SK-N-SH (cell line): Measurements from ENCODE around the gene STK16. TPM values are rescaled to one million over a fixed set of nuclear protein-coding genes. Genes with fewer than 3 reads are reported as not detected.

Experiments used
- CTCF ChIA-PET: fragments of 300-600, 350-600 bp; formaldehyde crosslinking; extraction: SDS; loops from one replicate; lab custom pipeline; 2021; lab: Yijun Ruan, JAX
- POLR2A ChIA-PET: fragments of 350-600 bp; sonication (Branson Sonifier 250); formaldehyde crosslinking; extraction: SDS; loops from one replicate; lab custom pipeline; 2020; ENCODE audit warnings: antibody characterized with exemption, inconsistent platforms; lab: Yijun Ruan, JAX
- DNase-seq: peaks from one replicate; pipeline ENCODE4 v3.0.0; 2012
- H2AFZ ChIP-seq: fragments of 200-600 bp; sonication (generic); 2 replicates; pipeline ENCODE4 v1.8.1; 2016; ENCODE audit warnings: antibody characterized with exemption, mild to moderate bottlenecking, low read depth
- H3F3A ChIP-seq: fragments of 200-600 bp; sonication (generic); replicated peaks from 2 replicates; pipeline ENCODE3; 2016; ENCODE audit warnings: antibody characterized with exemption, mild to moderate bottlenecking; ENCODE audit not compliant: insufficient read depth
- H3K27ac ChIP-seq, 2 experiments: fragments of 200-500 bp in 1 of 2; fragments of 200-600 bp in 1 of 2; sonication (Bioruptor generic) in 1 of 2; sonication (generic), shearing (Covaris generic) in 1 of 2; 2 replicates each; pipeline versions ENCODE4 v1.5.1 to v1.6.1; 2014 to 2016; ENCODE audit warnings: low read depth in 2 of 2, inconsistent platforms in 1 of 2, low read length in 1 of 2, mild to moderate bottlenecking in 1 of 2, mixed read lengths in 1 of 2
- H3K27me3 ChIP-seq: fragments of 200-600 bp; sonication (generic), shearing (Covaris generic); 2 replicates; pipeline ENCODE4 v1.6.1; 2016; ENCODE audit warnings: mixed run types; ENCODE audit not compliant: insufficient read depth
- H3K36me3 ChIP-seq, 2 experiments: fragments of 200-500 bp in 1 of 2; fragments of 200-600 bp in 1 of 2; sonication (Bioruptor generic) in 1 of 2; sonication (generic) in 1 of 2; replicated peaks in 1 of 2; 2 replicates each; pipeline versions ENCODE3 to v1.5.1; 2014 to 2016; ENCODE audit warnings: low read length in 1 of 2, mild to moderate bottlenecking in 1 of 2; ENCODE audit not compliant: insufficient read depth in 2 of 2, control insufficient read depth in 1 of 2
- H3K4me1 ChIP-seq, 2 experiments: fragments of 200-500 bp in 1 of 2; fragments of 200-600 bp in 1 of 2; sonication (Bioruptor generic) in 1 of 2; sonication (generic), shearing (Covaris generic) in 1 of 2; 2 replicates each; pipeline versions ENCODE4 v1.5.1 to v1.6.1; 2014 to 2016; ENCODE audit warnings: low read depth in 1 of 2, low read length in 1 of 2, mixed run types in 1 of 2; ENCODE audit not compliant: insufficient read depth in 2 of 2, control insufficient read depth in 1 of 2
- H3K4me2 ChIP-seq: fragments of 200-600 bp; sonication (generic), shearing (Covaris generic); 2 replicates; pipeline ENCODE4 v1.6.1; 2017; ENCODE audit warnings: mixed run types
- H3K4me3 ChIP-seq, 2 experiments: fragments of 200-500 bp in 1 of 2; fragments of 200-600 bp in 1 of 2; sonication (Bioruptor generic) in 1 of 2; sonication (generic), shearing (Covaris generic) in 1 of 2; 2 replicates each; pipeline versions ENCODE4 v1.5.1 to v1.8.1; 2014 to 2016; ENCODE audit warnings: low read depth in 2 of 2, inconsistent platforms in 1 of 2, low read length in 1 of 2, mild to moderate bottlenecking in 1 of 2, mixed read lengths in 1 of 2, moderate library complexity in 1 of 2
- H3K79me2 ChIP-seq: fragments of 200-600 bp; sonication (generic); 2 replicates; pipeline ENCODE4 v1.8.1; 2017; ENCODE audit warnings: mild to moderate bottlenecking; ENCODE audit not compliant: insufficient read depth
- H3K9ac ChIP-seq: fragments of 200-600 bp; sonication (generic); 2 replicates; pipeline ENCODE4 v1.6.1; 2017; ENCODE audit warnings: mixed run types
- H3K9me2 ChIP-seq: fragments of 200-600 bp; sonication (generic); 2 replicates; pipeline ENCODE4 v1.6.1; 2017; ENCODE audit warnings: mixed run types
- H3K9me3 ChIP-seq: fragments of 200-600 bp; sonication (generic); 2 replicates; pipeline ENCODE4 v1.6.1; 2017; ENCODE audit warnings: mixed run types, mild to moderate bottlenecking, moderate library complexity
- H4K20me1 ChIP-seq: fragments of 200-600 bp; sonication (generic); 2 replicates; pipeline ENCODE4 v1.6.1; 2017; ENCODE audit warnings: mild to moderate bottlenecking, mixed run types; ENCODE audit not compliant: insufficient read depth
- CHD2 ChIP-seq: fragments of 150-350 bp; IDR thresholded peaks from 2 replicates; pipeline ENCODE4 v1.6.1; 2018; ENCODE audit warnings: low read length; ENCODE audit not compliant: partially characterized antibody
- ELF1 ChIP-seq: IDR thresholded peaks from 2 replicates; pipeline ENCODE4 v1.4.0; 2012
- FOSL2 ChIP-seq: IDR thresholded peaks from 2 replicates; pipeline ENCODE4 v1.4.0; 2012; ENCODE audit warnings: low read depth, mild to moderate bottlenecking, moderate library complexity, borderline replicate concordance
- MEF2A ChIP-seq: IDR thresholded peaks from 2 replicates; pipeline ENCODE4 v1.4.0; 2012; ENCODE audit warnings: low read depth, borderline replicate concordance
- SIN3A ChIP-seq: IDR thresholded peaks from 2 replicates; pipeline ENCODE4 v1.6.1; 2012; ENCODE audit warnings: low read depth, mild to moderate bottlenecking, low read length, moderate library complexity, borderline replicate concordance
- SMC3 ChIP-seq: IDR thresholded peaks from 2 replicates; pipeline ENCODE4 v1.6.1; 2012; ENCODE audit warnings: low read depth, low read length, improper control_type of control experiment
- TCF12 ChIP-seq: IDR thresholded peaks from 2 replicates; pipeline ENCODE4 v1.4.0; 2012
- TEAD4 ChIP-seq: IDR thresholded peaks from 2 replicates; pipeline ENCODE4 v1.4.0; 2012; ENCODE audit warnings: mild to moderate bottlenecking, borderline replicate concordance; ENCODE audit not compliant: insufficient read depth
- YY1 ChIP-seq: IDR thresholded peaks from 2 replicates; pipeline ENCODE4 v1.4.0; 2012; ENCODE audit warnings: low read depth, mild to moderate bottlenecking
- WGBS: methylation state at CpG from one replicate; pipeline ENCODE4 v1.1.6; 2017; ENCODE audit warnings: low lambda C conversion rate; 5-methylcytosine and 5-hydroxymethylcytosine counted together
- polyA plus RNA-seq, 3 experiments: library from polyadenylated mRNA; depleted of rRNA; stranded (reverse); fragments of >200 nt; gene quantifications; 2 replicates each; pipeline ENCODE4 v1.2.3, GENCODE V29; 2012
- TF ChIP-seq, protein P1 (sequence below): fragments of 200-600 bp; sonication (generic); IDR thresholded peaks from 2 replicates; pipeline ENCODE4 v1.6.1; 2017; ENCODE audit warnings: antibody characterized with exemption, mild to moderate bottlenecking, moderate library complexity
- TF ChIP-seq, protein P2 (sequence below): IDR thresholded peaks from 2 replicates; pipeline ENCODE4 v1.4.0; 2012; ENCODE audit warnings: low read depth, borderline replicate concordance
- TF ChIP-seq, protein P3 (sequence below): IDR thresholded peaks from 2 replicates; pipeline ENCODE4; 2012
- TF ChIP-seq, protein P4 (sequence below): fragments of 150-350 bp; IDR thresholded peaks from 2 replicates; pipeline ENCODE4 v1.6.1; 2017; ENCODE audit warnings: antibody characterized with exemption, low read length, low read depth, borderline replicate concordance

Gene STK16
- polyA plus RNA-seq, 1 of the 3 experiments (the other 2 are of a cell fraction) = 57.6 TPM

DNA sequence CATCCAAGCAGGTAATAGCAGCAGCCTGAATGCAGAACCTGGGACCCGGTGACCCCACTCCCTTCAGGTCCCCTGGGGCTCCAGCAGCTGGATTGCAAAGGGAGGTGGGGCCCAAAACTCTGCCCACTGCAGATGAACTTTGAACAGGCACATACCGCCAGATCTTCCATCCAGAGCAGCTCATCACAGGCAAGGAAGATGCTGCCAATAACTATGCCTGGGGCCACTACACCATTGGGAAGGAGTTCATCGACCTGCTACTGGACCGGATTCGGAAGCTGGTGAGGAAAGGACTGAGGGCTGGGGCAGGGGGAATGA is 24.7 kb downstream of the STK16 start:
- 70% methylated on average over 2 of the region's 5 CpGs for WGBS
- H3K4me1 ChIP-seq = peaks cover 10 to 14% of the 10 kb centered on the region in 2 experiments; a peak in 3 of 4 replicates
- H3K4me2 ChIP-seq = no peak overlapping the region
- ChIA-PET CTCF (interaction anchor here (0.8 to 5.9 kb wide), 7 partner anchors 9 to 29 kb away, joined by 3 to 62 read pairs (median 5); partner anchors contain the start of genes DNAJB2, TUBA4A and TUBA4B), POLR2A (interaction anchor here (0.9 to 1.3 kb wide), 2 partner anchors 9 to 25 kb away, joined by 4 to 5 read pairs; partner anchors contain the start of genes DNAJB2, GLB1L and STK16)
- no peaks in the 10 kb centered on the region for H3K36me3 ChIP-seq
- H3K4me3 ChIP-seq = no peak overlapping the region
- TF ChIP-seq SIN3A (no peak), TEAD4 (no peak), FOSL2 (no peak), MEF2A (no peak), SMC3 (no peak), CHD2 (no peak), YY1 (no peak), TCF12 (no peak), ELF1 (no peak)
- TF ChIP-seq, protein P1, sequence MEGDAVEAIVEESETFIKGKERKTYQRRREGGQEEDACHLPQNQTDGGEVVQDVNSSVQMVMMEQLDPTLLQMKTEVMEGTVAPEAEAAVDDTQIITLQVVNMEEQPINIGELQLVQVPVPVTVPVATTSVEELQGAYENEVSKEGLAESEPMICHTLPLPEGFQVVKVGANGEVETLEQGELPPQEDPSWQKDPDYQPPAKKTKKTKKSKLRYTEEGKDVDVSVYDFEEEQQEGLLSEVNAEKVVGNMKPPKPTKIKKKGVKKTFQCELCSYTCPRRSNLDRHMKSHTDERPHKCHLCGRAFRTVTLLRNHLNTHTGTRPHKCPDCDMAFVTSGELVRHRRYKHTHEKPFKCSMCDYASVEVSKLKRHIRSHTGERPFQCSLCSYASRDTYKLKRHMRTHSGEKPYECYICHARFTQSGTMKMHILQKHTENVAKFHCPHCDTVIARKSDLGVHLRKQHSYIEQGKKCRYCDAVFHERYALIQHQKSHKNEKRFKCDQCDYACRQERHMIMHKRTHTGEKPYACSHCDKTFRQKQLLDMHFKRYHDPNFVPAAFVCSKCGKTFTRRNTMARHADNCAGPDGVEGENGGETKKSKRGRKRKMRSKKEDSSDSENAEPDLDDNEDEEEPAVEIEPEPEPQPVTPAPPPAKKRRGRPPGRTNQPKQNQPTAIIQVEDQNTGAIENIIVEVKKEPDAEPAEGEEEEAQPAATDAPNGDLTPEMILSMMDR = no peak
- TF ChIP-seq, protein P2, sequence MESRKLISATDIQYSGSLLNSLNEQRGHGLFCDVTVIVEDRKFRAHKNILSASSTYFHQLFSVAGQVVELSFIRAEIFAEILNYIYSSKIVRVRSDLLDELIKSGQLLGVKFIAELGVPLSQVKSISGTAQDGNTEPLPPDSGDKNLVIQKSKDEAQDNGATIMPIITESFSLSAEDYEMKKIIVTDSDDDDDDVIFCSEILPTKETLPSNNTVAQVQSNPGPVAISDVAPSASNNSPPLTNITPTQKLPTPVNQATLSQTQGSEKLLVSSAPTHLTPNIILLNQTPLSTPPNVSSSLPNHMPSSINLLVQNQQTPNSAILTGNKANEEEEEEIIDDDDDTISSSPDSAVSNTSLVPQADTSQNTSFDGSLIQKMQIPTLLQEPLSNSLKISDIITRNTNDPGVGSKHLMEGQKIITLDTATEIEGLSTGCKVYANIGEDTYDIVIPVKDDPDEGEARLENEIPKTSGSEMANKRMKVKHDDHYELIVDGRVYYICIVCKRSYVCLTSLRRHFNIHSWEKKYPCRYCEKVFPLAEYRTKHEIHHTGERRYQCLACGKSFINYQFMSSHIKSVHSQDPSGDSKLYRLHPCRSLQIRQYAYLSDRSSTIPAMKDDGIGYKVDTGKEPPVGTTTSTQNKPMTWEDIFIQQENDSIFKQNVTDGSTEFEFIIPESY = no peak
- TF ChIP-seq, protein P3, sequence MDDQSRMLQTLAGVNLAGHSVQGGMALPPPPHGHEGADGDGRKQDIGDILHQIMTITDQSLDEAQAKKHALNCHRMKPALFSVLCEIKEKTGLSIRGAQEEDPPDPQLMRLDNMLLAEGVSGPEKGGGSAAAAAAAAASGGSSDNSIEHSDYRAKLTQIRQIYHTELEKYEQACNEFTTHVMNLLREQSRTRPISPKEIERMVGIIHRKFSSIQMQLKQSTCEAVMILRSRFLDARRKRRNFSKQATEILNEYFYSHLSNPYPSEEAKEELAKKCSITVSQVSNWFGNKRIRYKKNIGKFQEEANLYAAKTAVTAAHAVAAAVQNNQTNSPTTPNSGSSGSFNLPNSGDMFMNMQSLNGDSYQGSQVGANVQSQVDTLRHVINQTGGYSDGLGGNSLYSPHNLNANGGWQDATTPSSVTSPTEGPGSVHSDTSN = no peak
- TF ChIP-seq, protein P4, sequence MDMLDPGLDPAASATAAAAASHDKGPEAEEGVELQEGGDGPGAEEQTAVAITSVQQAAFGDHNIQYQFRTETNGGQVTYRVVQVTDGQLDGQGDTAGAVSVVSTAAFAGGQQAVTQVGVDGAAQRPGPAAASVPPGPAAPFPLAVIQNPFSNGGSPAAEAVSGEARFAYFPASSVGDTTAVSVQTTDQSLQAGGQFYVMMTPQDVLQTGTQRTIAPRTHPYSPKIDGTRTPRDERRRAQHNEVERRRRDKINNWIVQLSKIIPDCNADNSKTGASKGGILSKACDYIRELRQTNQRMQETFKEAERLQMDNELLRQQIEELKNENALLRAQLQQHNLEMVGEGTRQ = no peak
- no peaks in the 10 kb centered on the region for H3K9me2 ChIP-seq
- no peaks in the 10 kb centered on the region for H3K9me3 ChIP-seq
- no peaks in the 10 kb centered on the region; the same call in 1 of the 2 replicates for H3K27me3 ChIP-seq
- no peak overlapping the region for H2AFZ ChIP-seq
- no peak overlapping the region for H3K9ac ChIP-seq
- H3K27ac ChIP-seq = peak overlapping the region in 1 of 2 experiments; percentile 53; a peak in 1 of 4 replicates
- DNase-seq = no peak
- H3F3A ChIP-seq = peaks cover 5% of the 10 kb centered on the region
- no peaks in the 10 kb centered on the region for H3K79me2 ChIP-seq
- no peaks in the 10 kb centered on the region for H4K20me1 ChIP-seq
